Esophagus (tissue), 2 donors: Measurements from ENCODE around the gene SPRR5. TPM values are rescaled to one million over a fixed set of nuclear protein-coding genes. Genes with fewer than 3 reads are reported as not detected.

Source experiments
- H3K27ac ChIP-seq, 2 donors: one replicate each; pipeline ENCODE4 v1.5.1; 2013; ENCODE audit warnings: low read depth in 2 of 2, mild to moderate bottlenecking in 2 of 2, inconsistent platforms in 1 of 2, low read length in 1 of 2, moderate library complexity in 1 of 2
- H3K27me3 ChIP-seq, 2 donors: one replicate each; pipeline ENCODE4 v1.6.1; 2013; ENCODE audit warnings: low read length in 2 of 2, control low read depth in 1 of 2, mild to moderate bottlenecking in 1 of 2; ENCODE audit not compliant: insufficient read depth in 2 of 2, control insufficient read depth in 1 of 2
- H3K36me3 ChIP-seq, 2 donors: one replicate each; pipeline ENCODE4 v1.6.1; 2013; ENCODE audit warnings: low read length in 1 of 2; ENCODE audit not compliant: control insufficient read depth in 2 of 2, insufficient read depth in 2 of 2
- H3K4me1 ChIP-seq, 2 donors: one replicate each; pipeline ENCODE4 v1.6.1; 2013; ENCODE audit warnings: low read length in 1 of 2; ENCODE audit not compliant: control insufficient read depth in 2 of 2, insufficient read depth in 2 of 2
- H3K4me3 ChIP-seq, 2 donors: one replicate each; pipeline ENCODE4 v1.5.1; 2013; ENCODE audit warnings: low read length in 2 of 2, mild to moderate bottlenecking in 2 of 2, low read depth in 1 of 2, moderate library complexity in 1 of 2
- H3K9me3 ChIP-seq, 2 donors: one replicate each; pipeline ENCODE4 v1.6.1; 2013; ENCODE audit warnings: mild to moderate bottlenecking in 2 of 2, low read depth in 1 of 2, low read length in 1 of 2, moderate library complexity in 1 of 2; ENCODE audit not compliant: control insufficient read depth in 2 of 2, insufficient read depth in 1 of 2
- WGBS, 2 donors: extraction: QIAGEN DNeasy Blood & Tissue Kit; methylation state at CpG; one replicate each; pipeline ENCODE4 v1.1.7; 2013; 5-methylcytosine and 5-hydroxymethylcytosine counted together
- polyA plus RNA-seq, 2 donors: library from polyadenylated mRNA; stranded (reverse); fragments of 200-250 nt; gene quantifications; one replicate each; pipeline ENCODE4 v1.2.3, GENCODE V29; 2013
- donor health status: healthy with polysubstance abuse.
- donor health status: Bipolar disorder and iron deficiency.

SPRR5 gene
- polyA plus RNA-seq, 2 donors = 1.1 to 4.2 TPM

GRCh38 chr1:152912471-152912870 lies 34.5 kb upstream of the SPRR5 start:
- Histone ChIP-seq H3K9me3 (peaks cover 2 to 5% of the 10 kb centered on the region in 2 donors), H3K27ac (peak overlapping the region in 1 of 2 donors; percentile 60), H3K4me1 (peaks cover 3 to 6% of the 10 kb centered on the region in 2 donors), H3K4me3 (no peak overlapping the region), H3K27me3 (no peaks in the 10 kb centered on the region), H3K36me3 (no peaks in the 10 kb centered on the region)
- WGBS, 2 donors = 51 to 65% methylated on average over 1 of the region's 1 CpG

GRCh38 chr1:152912900-152913299 lies 34.1 kb upstream of the SPRR5 start:
- 60 to 62% methylated on average over 5 of the region's 5 CpGs for WGBS, 2 donors
- peak overlapping the region in 1 of 2 donors; percentile 60 for H3K27ac ChIP-seq
- H3K4me1 ChIP-seq = peaks cover 3 to 6% of the 10 kb centered on the region in 2 donors
- H3K36me3 ChIP-seq = no peaks in the 10 kb centered on the region
- peaks cover 2 to 5% of the 10 kb centered on the region in 2 donors for H3K9me3 ChIP-seq
- H3K4me3 ChIP-seq = no peak overlapping the region
- H3K27me3 ChIP-seq = no peaks in the 10 kb centered on the region

- 6 to 10% methylated on average over 3 of the region's 3 CpGs for WGBS, 2 donors
- no peaks in the 10 kb centered on the region for H3K4me1 ChIP-seq
- H3K27ac ChIP-seq = no peak overlapping the region
- no peaks in the 10 kb centered on the region for H3K27me3 ChIP-seq
- no peak overlapping the region for H3K4me3 ChIP-seq
- no peaks in the 10 kb centered on the region for H3K9me3 ChIP-seq
- H3K36me3 ChIP-seq = no peaks in the 10 kb centered on the region
Observed at GRCh38 chr1:152917794-152918193, 29.2 kb upstream of the SPRR5 start.

GRCh38 chr1:152919071-152919470 lies 27.9 kb upstream of the SPRR5 start:
- Histone ChIP-seq H3K9me3 (no peaks in the 10 kb centered on the region), H3K27ac (no peak overlapping the region), H3K36me3 (no peaks in the 10 kb centered on the region), H3K4me3 (no peak overlapping the region), H3K4me1 (no peaks in the 10 kb centered on the region), H3K27me3 (no peaks in the 10 kb centered on the region)

- Histone ChIP-seq H3K27ac (no peak overlapping the region), H3K27me3 (no peaks in the 10 kb centered on the region), H3K36me3 (no peaks in the 10 kb centered on the region), H3K4me1 (no peaks in the 10 kb centered on the region), H3K9me3 (no peaks in the 10 kb centered on the region), H3K4me3 (no peak overlapping the region)
- 45 to 47% methylated on average over 2 of the region's 2 CpGs for WGBS, 2 donors
Observed at GRCh38 chr1:152924191-152924590, 22.8 kb upstream of the SPRR5 start.

GRCh38 chr1:152926091-152926490 lies 20.9 kb upstream of the SPRR5 start:
- Histone ChIP-seq H3K4me1 (no peaks in the 10 kb centered on the region), H3K27me3 (no peaks in the 10 kb centered on the region), H3K9me3 (no peaks in the 10 kb centered on the region), H3K27ac (no peak overlapping the region), H3K4me3 (no peak overlapping the region), H3K36me3 (no peaks in the 10 kb centered on the region)
- WGBS, 2 donors = 68 to 75% methylated on average over 3 of the region's 3 CpGs

- Histone ChIP-seq H3K27me3 (no peaks in the 10 kb centered on the region), H3K9me3 (no peaks in the 10 kb centered on the region), H3K4me1 (no peaks in the 10 kb centered on the region), H3K4me3 (no peak overlapping the region), H3K27ac (no peak overlapping the region), H3K36me3 (no peaks in the 10 kb centered on the region)
- 64 to 76% methylated on average over 3 of the region's 3 CpGs for WGBS, 2 donors
Observed at GRCh38 chr1:152928671-152929070, 18.3 kb upstream of the SPRR5 start.

GRCh38 chr1:152932170-152932811 lies 14.7 kb upstream of the SPRR5 start:
- Histone ChIP-seq H3K27ac (peak overlapping the region; percentile 26 to 82), H3K4me1 (peaks cover 0 to 2% of the 10 kb centered on the region in 2 donors), H3K9me3 (no peaks in the 10 kb centered on the region), H3K36me3 (no peaks in the 10 kb centered on the region), H3K27me3 (no peaks in the 10 kb centered on the region), H3K4me3 (no peak overlapping the region)
- 69 to 75% methylated on average over 4 of the region's 4 CpGs for WGBS, 2 donors

GRCh38 chr1:152933196-152933595 lies 13.8 kb upstream of the SPRR5 start:
- Histone ChIP-seq H3K4me1 (peaks cover 0 to 2% of the 10 kb centered on the region in 2 donors), H3K36me3 (no peaks in the 10 kb centered on the region), H3K27me3 (no peaks in the 10 kb centered on the region), H3K4me3 (peak overlapping the region in 1 of 2 donors; percentile 30), H3K9me3 (no peaks in the 10 kb centered on the region), H3K27ac (peak overlapping the region; percentile 39 to 90)
- WGBS, 2 donors = 69% methylated on average over 2 of the region's 2 CpGs

- WGBS, 2 donors = 77 to 100% methylated on average over 1 of the region's 1 CpG
- H3K4me3 ChIP-seq = no peak overlapping the region
- H3K27ac ChIP-seq = peak overlapping the region in 1 of 2 donors; percentile 82
- no peaks in the 10 kb centered on the region for H3K36me3 ChIP-seq
- H3K9me3 ChIP-seq = no peaks in the 10 kb centered on the region
- H3K4me1 ChIP-seq = peaks cover 0 to 6% of the 10 kb centered on the region in 2 donors
- no peaks in the 10 kb centered on the region for H3K27me3 ChIP-seq
Observed at GRCh38 chr1:152940614-152941013, 6.4 kb upstream of the SPRR5 start.
